Fibroblast of pulmonary artery (primary cell): ENCODE measurements around the gene MARCHF3.

Experiments
- DNase-seq: peaks from one replicate; pipeline ENCODE4 v3.0.0-alpha.2; 2010; ENCODE audit warnings: low read depth
- H3K4me3 ChIP-seq: replicated peaks from 2 replicates; pipeline ENCODE4 v1.5.1; 2011; ENCODE audit warnings: low read depth, mild to moderate bottlenecking, control low read depth, low read length, moderate library complexity
- TF ChIP-seq, protein P1 (sequence below): IDR thresholded peaks from 2 replicates; pipeline ENCODE4 v1.5.1; 2011; ENCODE audit warnings: mild to moderate bottlenecking, control low read depth, low read length, inconsistent platforms; ENCODE audit errors: missing control alignments

The MARCHF3 gene

DNA sequence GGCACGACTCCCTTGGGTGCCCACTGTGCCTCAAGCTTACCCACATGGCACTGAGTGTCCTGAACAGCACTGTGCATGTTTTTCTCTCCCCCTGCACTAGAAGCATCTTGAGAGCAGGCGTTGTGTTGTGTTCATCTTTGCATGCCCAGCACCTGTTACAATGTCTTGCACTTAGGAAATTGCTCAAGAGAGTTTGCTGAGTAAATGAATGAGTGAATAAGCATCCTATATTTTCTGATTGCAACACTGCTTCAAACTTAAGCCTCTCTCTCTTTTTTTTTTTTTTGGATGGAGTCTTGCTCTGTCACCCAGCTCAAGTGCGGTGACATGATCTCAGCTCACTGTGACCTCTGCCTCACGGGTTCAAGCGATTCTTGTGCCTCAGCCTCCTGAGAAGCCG is 158.9 kb downstream of the MARCHF3 start:
- H3K4me3 ChIP-seq = no peak overlapping the region
- TF ChIP-seq, protein P1, sequence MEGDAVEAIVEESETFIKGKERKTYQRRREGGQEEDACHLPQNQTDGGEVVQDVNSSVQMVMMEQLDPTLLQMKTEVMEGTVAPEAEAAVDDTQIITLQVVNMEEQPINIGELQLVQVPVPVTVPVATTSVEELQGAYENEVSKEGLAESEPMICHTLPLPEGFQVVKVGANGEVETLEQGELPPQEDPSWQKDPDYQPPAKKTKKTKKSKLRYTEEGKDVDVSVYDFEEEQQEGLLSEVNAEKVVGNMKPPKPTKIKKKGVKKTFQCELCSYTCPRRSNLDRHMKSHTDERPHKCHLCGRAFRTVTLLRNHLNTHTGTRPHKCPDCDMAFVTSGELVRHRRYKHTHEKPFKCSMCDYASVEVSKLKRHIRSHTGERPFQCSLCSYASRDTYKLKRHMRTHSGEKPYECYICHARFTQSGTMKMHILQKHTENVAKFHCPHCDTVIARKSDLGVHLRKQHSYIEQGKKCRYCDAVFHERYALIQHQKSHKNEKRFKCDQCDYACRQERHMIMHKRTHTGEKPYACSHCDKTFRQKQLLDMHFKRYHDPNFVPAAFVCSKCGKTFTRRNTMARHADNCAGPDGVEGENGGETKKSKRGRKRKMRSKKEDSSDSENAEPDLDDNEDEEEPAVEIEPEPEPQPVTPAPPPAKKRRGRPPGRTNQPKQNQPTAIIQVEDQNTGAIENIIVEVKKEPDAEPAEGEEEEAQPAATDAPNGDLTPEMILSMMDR = no peak
- peak; percentile 57 for DNase-seq

DNA sequence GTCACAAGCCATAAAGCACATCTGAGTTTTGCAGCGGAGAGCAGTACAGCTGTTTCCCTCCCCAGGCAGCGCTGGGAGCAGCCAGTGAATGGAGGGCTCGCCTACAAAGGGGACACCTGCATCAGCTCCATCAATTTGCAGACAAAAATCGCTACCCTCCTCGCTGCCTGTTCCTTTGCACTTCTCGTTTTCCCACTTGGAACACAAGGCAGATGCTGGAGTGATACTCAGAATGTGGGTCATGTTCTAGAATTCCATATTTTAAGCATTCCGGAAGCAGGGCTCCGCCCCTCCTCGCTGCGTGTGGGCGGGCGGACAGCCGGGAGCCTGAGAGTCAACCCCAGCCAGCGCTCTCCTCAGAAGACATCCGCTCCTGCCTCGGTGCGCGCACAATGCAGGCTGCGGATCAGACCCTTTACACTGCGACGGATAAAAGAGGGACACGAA is 161.3 kb downstream of the MARCHF3 start:
- no peak overlapping the region for H3K4me3 ChIP-seq
- TF ChIP-seq, protein P1 = no peak
- peak; percentile 54 for DNase-seq

DNA sequence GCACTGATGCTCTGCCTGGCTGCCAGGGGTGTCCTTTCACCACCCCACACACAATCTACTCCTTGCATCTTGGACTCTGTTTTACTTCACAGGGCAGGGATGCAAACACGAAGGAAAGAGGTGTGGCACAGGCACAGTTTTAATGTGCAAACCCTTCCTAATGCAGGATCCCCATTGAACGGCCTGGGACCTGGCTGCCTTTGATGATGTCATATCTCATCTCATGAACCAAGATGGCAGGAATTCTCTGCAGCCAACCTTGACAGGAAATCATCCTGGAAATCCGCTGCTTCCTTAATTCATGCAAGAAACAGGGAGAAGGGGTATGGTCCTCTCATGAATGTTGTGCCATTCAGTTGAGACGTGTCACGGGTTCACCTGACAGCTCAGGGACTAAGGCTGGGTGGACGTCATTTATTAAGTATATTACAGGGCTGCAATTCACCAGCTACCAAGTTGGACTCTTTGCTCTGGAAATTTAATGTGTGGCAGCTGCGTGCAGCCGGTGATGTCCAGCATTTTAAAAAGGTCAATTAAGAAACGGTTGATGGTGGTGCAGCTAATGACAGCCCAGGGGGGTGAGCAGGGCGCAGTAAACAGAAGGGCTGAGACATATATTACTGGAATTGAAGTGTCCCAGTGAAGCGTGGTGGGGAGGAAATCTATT is 161.9 kb downstream of the MARCHF3 start:
- DNase-seq = no peak
- no peak overlapping the region for H3K4me3 ChIP-seq
- TF ChIP-seq, protein P1 = no peak

DNA sequence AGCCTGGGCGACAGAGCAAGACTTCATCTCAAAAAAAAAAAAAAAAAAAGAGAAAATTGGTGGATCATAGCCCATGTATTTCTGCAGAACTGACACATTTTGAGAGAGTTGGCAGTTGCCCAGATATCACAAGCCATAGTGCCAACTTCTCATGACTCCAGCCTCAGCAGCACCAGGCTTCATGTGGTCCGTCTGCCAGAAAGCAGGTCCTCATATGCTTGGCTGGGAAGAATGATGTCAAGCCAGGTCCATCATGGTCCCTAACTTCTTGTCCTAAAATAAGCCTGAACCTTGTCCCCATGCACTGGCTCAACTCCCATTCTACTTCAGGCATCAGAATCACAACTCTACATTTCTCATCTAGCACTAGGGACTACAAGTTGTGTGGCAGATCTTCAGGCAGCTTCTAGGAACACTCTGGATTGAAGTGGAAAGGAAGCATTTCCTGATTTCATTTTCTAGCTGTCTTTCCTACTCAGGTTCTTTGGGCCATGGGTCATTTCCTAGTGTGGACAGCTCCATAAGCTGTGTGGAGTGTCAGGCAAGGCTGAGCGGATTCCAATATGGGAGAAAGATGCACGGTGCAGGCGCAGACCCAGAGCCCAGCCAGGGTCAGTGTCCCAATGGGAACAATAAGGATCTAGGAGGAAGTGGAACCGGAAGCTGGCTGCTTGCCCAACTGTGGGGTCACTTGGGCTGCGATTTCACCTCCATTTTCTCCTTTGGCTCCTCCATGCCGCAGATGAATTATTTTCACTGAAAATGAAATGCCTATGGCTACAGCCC is 163.3 kb downstream of the MARCHF3 start:
- TF ChIP-seq, protein P1 = no peak
- no peak for DNase-seq
- no peak overlapping the region for H3K4me3 ChIP-seq

DNA sequence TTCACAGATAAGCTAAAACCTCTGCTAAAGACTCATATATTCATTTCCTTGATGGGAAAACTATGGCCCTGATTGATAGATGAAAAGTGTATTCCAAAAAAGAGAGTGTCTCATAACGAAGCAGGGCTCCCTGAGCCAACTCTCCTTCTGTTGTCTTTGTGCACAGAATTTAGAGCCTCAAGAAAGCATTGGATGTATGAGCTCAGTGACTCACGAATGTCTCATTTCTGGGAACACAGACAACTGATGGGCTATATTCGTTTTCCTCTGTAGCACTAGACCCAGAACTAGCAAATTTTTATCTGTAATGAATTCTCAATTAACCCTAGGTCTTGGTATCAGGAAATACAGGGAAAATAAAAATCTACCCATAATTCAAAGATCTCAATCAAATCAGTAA is 165.1 kb downstream of the MARCHF3 start:
- TF ChIP-seq, protein P1 = no peak
- DNase-seq = peak; percentile 66
- no peak overlapping the region for H3K4me3 ChIP-seq

DNA sequence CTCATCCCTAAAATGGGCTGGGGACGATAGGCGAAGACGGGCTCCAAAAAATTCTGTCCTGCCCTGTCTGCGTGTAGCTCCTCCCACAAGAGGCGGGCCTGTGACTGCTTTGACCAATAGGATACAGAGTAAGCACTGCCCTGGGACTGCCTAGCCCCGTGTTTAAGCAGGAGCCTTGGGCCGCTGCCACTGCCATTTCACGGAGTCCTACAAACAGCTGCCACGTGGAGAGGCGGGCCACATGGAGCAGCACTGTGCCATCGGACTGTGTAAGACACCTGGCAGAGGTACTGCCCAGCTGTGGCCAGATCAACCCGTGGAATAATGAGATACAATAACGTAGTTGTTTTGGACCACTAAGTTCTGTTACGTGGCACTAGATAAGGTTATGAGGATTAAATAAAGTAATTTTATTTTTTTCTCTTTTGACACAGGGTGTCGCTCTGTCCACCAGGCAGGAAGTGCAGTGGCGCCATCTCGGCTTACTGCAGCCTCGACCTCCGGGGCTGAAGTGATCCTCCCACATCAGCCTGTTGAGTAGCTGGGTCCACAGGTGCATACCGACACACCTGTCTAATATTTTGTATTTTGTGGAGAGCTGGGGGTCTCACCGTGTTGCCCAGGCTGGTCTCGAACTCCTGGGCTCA is 166.2 kb downstream of the MARCHF3 start:
- DNase-seq = no peak
- no peak overlapping the region for H3K4me3 ChIP-seq
- TF ChIP-seq, protein P1 = no peak
